HEK293 (cell line): ENCODE results near the gene SYS1.

Experiments
- CTCF ChIA-PET: fragments of 350-600 bp; formaldehyde crosslinking; extraction: SDS; loops from one replicate; lab custom pipeline; 2021; ENCODE audit warnings: antibody characterized with exemption; lab: Yijun Ruan, JAX
- POLR2A ChIA-PET: fragments of 300-600 bp; formaldehyde crosslinking; extraction: SDS; loops from one replicate; lab custom pipeline; 2020; ENCODE audit warnings: antibody characterized with exemption, inconsistent platforms; lab: Yijun Ruan, JAX
- H3K27ac ChIP-seq: fragments of 200-500 bp; sonication (Bioruptor generic); 2 replicates; pipeline ENCODE4 v1.5.1; 2014; ENCODE audit warnings: low read depth, low read length, control low read depth, inconsistent platforms; ENCODE audit errors: extremely low read depth
- H3K36me3 ChIP-seq, 2 experiments: fragments of 200-500 bp in 1 of 2; sonication (Bioruptor generic) in 1 of 2; 1 replicate in 1 of 2; 2 replicates in 1 of 2; pipeline ENCODE4 v1.5.1; 2014 to 2017; ENCODE audit warnings: inconsistent platforms in 2 of 2, low read length in 2 of 2; ENCODE audit not compliant: control insufficient read depth in 2 of 2, insufficient read depth in 1 of 2
- H3K4me1 ChIP-seq: fragments of 200-500 bp; sonication (Bioruptor generic); 2 replicates; pipeline ENCODE4 v1.5.1; 2014; ENCODE audit warnings: mild to moderate bottlenecking, low read length, inconsistent platforms; ENCODE audit not compliant: control insufficient read depth, insufficient read depth
- H3K4me3 ChIP-seq: 2 replicates; pipeline ENCODE4 v1.5.1; 2011; ENCODE audit warnings: low read depth, mild to moderate bottlenecking, control low read depth, low read length, moderate library complexity
- H3K9me3 ChIP-seq: fragments of 200-500 bp; sonication (Bioruptor generic); 2 replicates; pipeline ENCODE4 v1.5.1; 2014; ENCODE audit warnings: low read depth, low read length, inconsistent platforms; ENCODE audit not compliant: control insufficient read depth, insufficient read depth
- BCL11B ChIP-seq: fragments of 450-650 bp; formaldehyde crosslinking; IDR thresholded peaks from 2 replicates; pipeline ENCODE4 v1.5.1; 2016; ENCODE audit warnings: low read depth, missing biosample characterization, missing genetic modification characterization
- KLF16 ChIP-seq: fragments of 450-650 bp; formaldehyde crosslinking; IDR thresholded peaks from 2 replicates; pipeline ENCODE4 v1.5.1; 2017; ENCODE audit warnings: missing biosample characterization, missing genetic modification characterization
- SCRT1 ChIP-seq: fragments of 450-650 bp; formaldehyde crosslinking; IDR thresholded peaks from 2 replicates; pipeline ENCODE4 v1.5.1; 2016; ENCODE audit warnings: missing biosample characterization, missing genetic modification characterization, borderline replicate concordance
- SETDB1 ChIP-seq: IDR thresholded peaks from one replicate; pipeline ENCODE4 v1.6.1; 2017; ENCODE audit warnings: mild to moderate bottlenecking, low read length, moderate library complexity, mixed read lengths; ENCODE audit not compliant: insufficient read length
- SP2 ChIP-seq: fragments of 450-650 bp; formaldehyde crosslinking; IDR thresholded peaks from 2 replicates; pipeline ENCODE4 v1.5.1; 2016; ENCODE audit warnings: missing biosample characterization, missing genetic modification characterization
- SP3 ChIP-seq: fragments of 450-650 bp; formaldehyde crosslinking; IDR thresholded peaks from 2 replicates; pipeline ENCODE4 v1.5.1; 2016; ENCODE audit warnings: missing biosample characterization, missing genetic modification characterization
- ZFHX2 ChIP-seq: fragments of 450-650 bp; formaldehyde crosslinking; conservative IDR thresholded peaks from 2 replicates; pipeline ENCODE4 v1.5.1; 2016; ENCODE audit warnings: missing biosample characterization, missing genetic modification characterization
- ZNF121 ChIP-seq: fragments of 450-650 bp; formaldehyde crosslinking; IDR thresholded peaks from 2 replicates; pipeline ENCODE4 v1.5.1; 2016; ENCODE audit warnings: missing biosample characterization, missing genetic modification characterization
- ZNF140 ChIP-seq: fragments of 450-650 bp; formaldehyde crosslinking; IDR thresholded peaks from 2 replicates; pipeline ENCODE4 v1.5.1; 2016; ENCODE audit warnings: missing biosample characterization, missing genetic modification characterization
- ZNF16 ChIP-seq: fragments of 450-650 bp; formaldehyde crosslinking; IDR thresholded peaks from 2 replicates; pipeline ENCODE4 v1.5.1; 2016; ENCODE audit warnings: low read depth, missing biosample characterization, missing genetic modification characterization
- ZNF184 ChIP-seq: fragments of 450-650 bp; IDR thresholded peaks from 2 replicates; pipeline ENCODE4 v1.5.1; 2018; ENCODE audit warnings: missing biosample characterization, mild to moderate bottlenecking, missing genetic modification characterization
- ZNF221 ChIP-seq: fragments of 450-650 bp; formaldehyde crosslinking; IDR thresholded peaks from 2 replicates; pipeline ENCODE4 v1.5.1; 2017; ENCODE audit warnings: missing biosample characterization, missing genetic modification characterization, borderline replicate concordance
- ZNF248 ChIP-seq: fragments of 450-650 bp; formaldehyde crosslinking; IDR thresholded peaks from 2 replicates; pipeline ENCODE4 v1.5.1; 2017; ENCODE audit warnings: missing biosample characterization, missing genetic modification characterization
- ZNF266 ChIP-seq: fragments of 450-650 bp; formaldehyde crosslinking; IDR thresholded peaks from 2 replicates; pipeline ENCODE4 v1.5.1; 2016; ENCODE audit warnings: missing biosample characterization, missing genetic modification characterization, low read depth
- ZNF510 ChIP-seq: fragments of 450-650 bp; formaldehyde crosslinking; IDR thresholded peaks from 2 replicates; pipeline ENCODE4 v1.5.1; 2018; ENCODE audit warnings: mild to moderate bottlenecking, missing genetic modification characterization, missing biosample characterization; ENCODE audit not compliant: insufficient replicate concordance
- ZNF521 ChIP-seq: fragments of 450-650 bp; formaldehyde crosslinking; IDR thresholded peaks from 2 replicates; pipeline ENCODE4 v1.5.1; 2017; ENCODE audit warnings: missing biosample characterization, mild to moderate bottlenecking, missing genetic modification characterization
- ZNF529 ChIP-seq: fragments of 450-650 bp; formaldehyde crosslinking; IDR thresholded peaks from 2 replicates; pipeline ENCODE4 v1.5.1; 2017; ENCODE audit warnings: missing genetic modification characterization, missing biosample characterization; ENCODE audit not compliant: insufficient replicate concordance
- ZNF558 ChIP-seq: fragments of 450-650 bp; formaldehyde crosslinking; IDR thresholded peaks from 2 replicates; pipeline ENCODE4 v1.5.1; 2016; ENCODE audit warnings: missing biosample characterization, missing genetic modification characterization
- ZNF585B ChIP-seq: fragments of 450-650 bp; formaldehyde crosslinking; IDR thresholded peaks from 2 replicates; pipeline ENCODE4 v1.5.1; 2016; ENCODE audit warnings: missing biosample characterization, missing genetic modification characterization
- ZNF596 ChIP-seq: fragments of 450-650 bp; IDR thresholded peaks from 2 replicates; pipeline ENCODE4 v1.5.0; 2018; ENCODE audit warnings: missing biosample characterization, mild to moderate bottlenecking, missing genetic modification characterization, moderate library complexity
- ZNF658 ChIP-seq: fragments of 450-650 bp; formaldehyde crosslinking; IDR thresholded peaks from 2 replicates; pipeline ENCODE4; 2016; ENCODE audit warnings: missing biosample characterization, missing genetic modification characterization
- ZNF791 ChIP-seq: fragments of 450-650 bp; formaldehyde crosslinking; IDR thresholded peaks from 2 replicates; pipeline ENCODE4 v1.5.1; 2016; ENCODE audit warnings: missing biosample characterization, missing genetic modification characterization
- ZNF843 ChIP-seq: fragments of 450-650 bp; formaldehyde crosslinking; IDR thresholded peaks from 2 replicates; pipeline ENCODE4 v1.5.1; 2016; ENCODE audit warnings: missing biosample characterization, missing genetic modification characterization
- ZXDB ChIP-seq: fragments of 450-650 bp; formaldehyde crosslinking; IDR thresholded peaks from 2 replicates; pipeline ENCODE4 v1.5.1; 2016; ENCODE audit warnings: missing biosample characterization, missing genetic modification characterization
- TF ChIP-seq, protein P1 (sequence below): fragments of 450-650 bp; formaldehyde crosslinking; IDR thresholded peaks from 2 replicates; pipeline ENCODE4 v1.5.1; 2016; ENCODE audit warnings: missing biosample characterization, missing genetic modification characterization
- TF ChIP-seq, protein P2 (sequence below): fragments of 450-650 bp; formaldehyde crosslinking; IDR thresholded peaks from 2 replicates; pipeline ENCODE4 v1.5.0; 2017; ENCODE audit warnings: missing biosample characterization, missing genetic modification characterization, borderline replicate concordance

Gene SYS1

DNA sequence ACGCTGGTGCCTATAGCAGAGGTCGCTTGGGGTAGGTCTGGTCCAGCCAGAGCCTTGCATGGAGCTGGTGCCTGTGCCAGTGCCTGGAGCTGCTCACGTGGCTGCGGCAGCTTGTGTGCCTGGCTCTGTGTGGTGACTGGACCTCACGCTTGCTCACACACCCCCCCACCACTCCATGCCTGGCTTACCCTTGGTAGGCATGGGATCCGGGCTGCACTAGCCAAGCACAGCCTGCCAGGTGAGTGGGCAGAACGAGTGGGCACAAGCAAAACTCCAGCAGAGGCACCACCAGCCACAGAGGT lies 32.1 kb downstream of the SYS1 start:
- ChIA-PET POLR2A (interaction anchor here (1.1 kb wide), 1 partner anchor 12 kb away, joined by 3 read pairs; no protein-coding TSS in a partner anchor), CTCF (interaction anchor here (0.9 kb wide), 1 partner anchor 21 kb away, joined by 3 read pairs; no protein-coding TSS in a partner anchor)
- TF ChIP-seq ZFHX2 (tag by site-specific recombination) (peak; percentile 35; the same call in 1 of the 2 replicates), ZNF585B (no peak)
- H3K9me3 ChIP-seq: no peaks in the 10 kb centered on the region
- H3K4me1 ChIP-seq: no peaks in the 10 kb centered on the region
- no peak overlapping the region for H3K4me3 ChIP-seq
- no peaks in the 10 kb centered on the region for H3K36me3 ChIP-seq
- H3K27ac ChIP-seq: no peak overlapping the region

DNA sequence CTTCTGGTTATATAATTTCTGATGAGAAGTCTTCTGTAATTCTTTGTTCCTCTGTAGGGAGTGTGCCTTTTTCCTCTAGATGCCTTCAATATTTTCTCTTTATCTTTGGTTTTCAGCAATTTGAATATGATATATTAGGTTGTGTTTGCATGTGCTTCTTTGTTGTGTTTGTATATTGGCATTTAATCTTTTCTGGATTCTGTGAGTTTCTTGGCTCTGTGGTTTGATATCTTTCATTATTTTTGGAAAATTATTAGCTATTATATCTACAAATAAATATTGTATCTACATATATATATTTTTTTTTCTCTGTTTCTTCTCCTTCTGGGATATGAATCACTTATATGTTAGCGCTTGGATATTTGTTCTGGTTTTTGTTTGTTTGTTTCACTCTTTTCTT lies 36.1 kb downstream of the SYS1 start:
- H3K4me1 ChIP-seq: no peaks in the 10 kb centered on the region
- H3K4me3 ChIP-seq: no peak overlapping the region
- H3K36me3 ChIP-seq: no peaks in the 10 kb centered on the region
- ChIA-PET POLR2A (no interaction called here), CTCF (interaction anchor here (0.6 to 0.8 kb wide), 2 partner anchors 24 to 227 kb away, joined by 3 read pairs; no protein-coding TSS in a partner anchor)
- H3K9me3 ChIP-seq: no peaks in the 10 kb centered on the region
- TF ChIP-seq ZNF558 (tag by site-specific recombination): peak; percentile 98
- no peak for TF ChIP-seq SCRT1
- H3K27ac ChIP-seq: no peak overlapping the region

DNA sequence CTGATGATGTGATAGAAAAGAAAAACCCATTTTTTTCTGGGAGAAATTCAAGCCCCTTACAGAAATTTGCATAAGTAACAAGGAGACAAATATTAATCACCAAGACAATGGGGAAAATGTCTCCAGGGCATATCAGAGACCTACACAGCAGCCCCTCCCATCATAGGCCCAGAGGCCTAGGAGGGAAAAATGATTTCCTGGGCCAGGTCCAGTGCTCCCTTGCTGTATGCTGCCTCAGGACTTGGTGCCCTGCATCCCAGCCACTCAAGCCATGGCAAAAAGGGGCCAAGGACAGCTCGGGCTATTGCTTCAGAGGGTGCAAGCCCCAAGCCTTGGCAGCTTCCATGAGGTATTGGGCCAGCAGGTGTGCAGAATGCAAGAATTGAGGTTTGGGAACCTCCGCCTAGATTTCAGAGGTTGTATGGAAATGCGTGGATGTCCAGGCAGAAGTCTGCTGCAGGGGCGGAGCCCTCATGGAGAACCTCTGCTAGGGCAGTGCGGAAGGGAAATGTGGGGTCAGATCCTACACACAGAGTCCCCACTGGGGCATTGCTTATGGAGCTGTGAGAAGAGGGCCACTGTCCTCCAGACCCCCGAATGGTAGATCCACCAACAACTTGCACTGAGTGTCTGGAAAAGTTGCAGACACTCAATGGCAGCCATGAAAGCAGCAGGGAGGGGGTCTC lies 37.5 kb downstream of the SYS1 start:
- ChIA-PET POLR2A (no interaction called here), CTCF (no interaction called here)
- Histone ChIP-seq H3K4me3 (no peak overlapping the region), H3K27ac (no peak overlapping the region), H3K4me1 (no peaks in the 10 kb centered on the region), H3K9me3 (no peaks in the 10 kb centered on the region), H3K36me3 (no peaks in the 10 kb centered on the region)
- TF ChIP-seq, protein P1, sequence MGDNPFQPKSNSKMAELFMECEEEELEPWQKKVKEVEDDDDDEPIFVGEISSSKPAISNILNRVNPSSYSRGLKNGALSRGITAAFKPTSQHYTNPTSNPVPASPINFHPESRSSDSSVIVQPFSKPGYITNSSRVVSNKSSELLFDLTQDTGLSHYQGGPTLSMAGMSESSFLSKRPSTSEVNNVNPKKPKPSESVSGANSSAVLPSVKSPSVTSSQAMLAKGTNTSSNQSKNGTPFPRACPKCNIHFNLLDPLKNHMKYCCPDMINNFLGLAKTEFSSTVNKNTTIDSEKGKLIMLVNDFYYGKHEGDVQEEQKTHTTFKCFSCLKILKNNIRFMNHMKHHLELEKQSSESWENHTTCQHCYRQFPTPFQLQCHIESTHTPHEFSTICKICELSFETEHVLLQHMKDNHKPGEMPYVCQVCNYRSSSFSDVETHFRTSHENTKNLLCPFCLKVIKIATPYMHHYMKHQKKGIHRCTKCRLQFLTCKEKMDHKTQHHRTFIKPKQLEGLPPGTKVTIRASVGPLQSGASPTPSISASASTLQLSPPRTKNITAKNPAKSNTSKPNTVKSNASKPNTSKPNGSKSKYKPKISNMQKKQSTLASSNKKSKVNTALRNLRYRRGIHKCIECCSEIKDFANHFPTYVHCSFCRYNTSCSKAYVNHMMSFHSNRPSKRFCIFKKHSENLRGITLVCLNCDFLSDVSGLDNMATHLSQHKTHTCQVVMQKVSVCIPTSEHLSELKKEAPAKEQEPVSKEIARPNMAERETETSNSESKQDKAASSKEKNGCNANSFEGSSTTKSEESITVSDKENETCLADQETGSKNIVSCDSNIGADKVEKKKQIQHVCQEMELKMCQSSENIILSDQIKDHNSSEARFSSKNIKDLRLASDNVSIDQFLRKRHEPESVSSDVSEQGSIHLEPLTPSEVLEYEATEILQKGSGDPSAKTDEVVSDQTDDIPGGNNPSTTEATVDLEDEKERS: peak; percentile 93
- TF ChIP-seq ZXDB (tag by site-specific recombination) (no peak), ZNF558 (tag by site-specific recombination) (0 out of 2 replicates have a peak, but pooled peaks have one; percentile 49), SP2 (no peak), ZNF596 (tag by site-specific recombination) (no peak), ZNF521 (tag by site-specific recombination) (no peak), ZNF658 (tag by site-specific recombination) (no peak), ZNF121 (tag by site-specific recombination) (no peak), ZNF791 (tag by site-specific recombination) (no peak), ZNF184 (tag by site-specific recombination) (no peak), ZNF510 (peak; percentile 15), KLF16 (tag by site-specific recombination) (no peak), ZNF529 (tag by site-specific recombination) (peak; percentile 68), ZNF843 (tag by site-specific recombination) (no peak), BCL11B (tag by site-specific recombination) (no peak), ZNF266 (tag by site-specific recombination) (no peak), ZNF16 (no peak), ZNF140 (tag by site-specific recombination) (no peak), ZNF585B (peak; percentile 91), SP3 (tag by site-specific recombination) (no peak), ZNF248 (tag by site-specific recombination) (no peak), ZNF221 (tag by site-specific recombination) (no peak), SETDB1 (peak; percentile 88)
- TF ChIP-seq, protein P2, sequence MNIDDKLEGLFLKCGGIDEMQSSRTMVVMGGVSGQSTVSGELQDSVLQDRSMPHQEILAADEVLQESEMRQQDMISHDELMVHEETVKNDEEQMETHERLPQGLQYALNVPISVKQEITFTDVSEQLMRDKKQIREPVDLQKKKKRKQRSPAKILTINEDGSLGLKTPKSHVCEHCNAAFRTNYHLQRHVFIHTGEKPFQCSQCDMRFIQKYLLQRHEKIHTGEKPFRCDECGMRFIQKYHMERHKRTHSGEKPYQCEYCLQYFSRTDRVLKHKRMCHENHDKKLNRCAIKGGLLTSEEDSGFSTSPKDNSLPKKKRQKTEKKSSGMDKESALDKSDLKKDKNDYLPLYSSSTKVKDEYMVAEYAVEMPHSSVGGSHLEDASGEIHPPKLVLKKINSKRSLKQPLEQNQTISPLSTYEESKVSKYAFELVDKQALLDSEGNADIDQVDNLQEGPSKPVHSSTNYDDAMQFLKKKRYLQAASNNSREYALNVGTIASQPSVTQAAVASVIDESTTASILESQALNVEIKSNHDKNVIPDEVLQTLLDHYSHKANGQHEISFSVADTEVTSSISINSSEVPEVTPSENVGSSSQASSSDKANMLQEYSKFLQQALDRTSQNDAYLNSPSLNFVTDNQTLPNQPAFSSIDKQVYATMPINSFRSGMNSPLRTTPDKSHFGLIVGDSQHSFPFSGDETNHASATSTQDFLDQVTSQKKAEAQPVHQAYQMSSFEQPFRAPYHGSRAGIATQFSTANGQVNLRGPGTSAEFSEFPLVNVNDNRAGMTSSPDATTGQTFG: no peak
